DMS79 (cell line): Measurements from ENCODE around the gene BRPF1.
"Not testable (repeated sequence)": the region's sequence is repeated elsewhere in the genome, so short reads cannot be mapped to it uniquely, and the experiment has no call there.

Source experiments
- DNase-seq: peaks from one replicate; lab custom pipeline; 2025; lab: John Stamatoyannopoulos, UW

Gene BRPF1

GRCh38 chr3:9769012-9769411 lies 37.5 kb downstream of the BRPF1 start:
- no peak for DNase-seq

GRCh38 chr3:9769426-9770275 lies 38.1 kb downstream of the BRPF1 start, which contains the start of gene CAMK1:
CAMK1 (minus strand) TSS chr3:9769947; CDS start chr3:9767749, 2,198 bp downstream.
- DNase-seq: peak; percentile 8

DNA sequence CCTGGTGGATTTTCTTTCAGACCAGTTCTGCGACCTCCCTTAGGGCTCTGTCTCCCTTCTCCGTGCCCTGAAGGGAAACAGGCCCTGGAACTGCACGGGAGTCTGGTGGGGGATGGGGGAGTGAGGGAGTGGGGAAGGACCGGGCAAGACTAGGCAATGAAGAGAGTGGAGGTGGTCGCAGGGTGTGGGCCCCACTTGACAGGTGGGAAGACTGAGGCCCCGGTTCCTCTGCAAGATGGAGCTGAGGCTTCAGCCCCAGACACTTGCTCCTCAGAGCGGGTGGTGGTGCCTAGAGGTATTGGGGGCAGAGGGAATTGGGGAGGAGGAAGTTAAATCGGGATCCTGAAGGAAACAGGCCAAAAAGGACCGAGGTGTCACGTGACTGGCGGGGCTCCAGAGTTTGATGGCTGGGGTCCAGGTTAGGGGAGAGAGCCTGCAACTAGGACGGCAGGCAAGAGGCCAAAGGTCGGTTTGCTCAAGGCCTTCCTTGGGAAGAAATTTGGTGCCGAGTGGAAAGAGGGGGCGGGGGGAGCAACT lies 38.8 kb downstream of the BRPF1 start:
- DNase-seq: no peak

DNA sequence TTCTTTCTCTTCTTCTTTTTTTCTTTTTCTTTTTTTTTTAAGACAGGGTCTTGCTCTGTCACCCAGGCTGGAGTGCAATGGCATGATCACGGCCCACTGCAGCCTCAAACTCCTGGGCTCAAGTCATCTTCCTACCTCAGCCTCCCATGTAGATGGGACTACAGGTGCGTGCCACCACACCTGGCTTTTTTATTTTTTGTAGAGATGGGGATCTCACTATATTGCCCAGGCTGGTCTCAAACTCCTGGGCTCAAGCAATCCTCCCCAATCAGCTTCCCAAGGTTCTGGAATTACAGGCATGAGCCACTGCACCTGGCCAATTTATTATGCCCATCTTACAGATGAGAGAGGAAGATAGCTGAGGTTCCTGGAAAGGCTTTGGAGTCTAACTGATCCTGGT lies 39.5 kb downstream of the BRPF1 start:
- not testable (repeated sequence) for DNase-seq

GRCh38 chr3:9776896-9777693 lies 45.6 kb downstream of the BRPF1 start:
- DNase-seq: no peak

DNA sequence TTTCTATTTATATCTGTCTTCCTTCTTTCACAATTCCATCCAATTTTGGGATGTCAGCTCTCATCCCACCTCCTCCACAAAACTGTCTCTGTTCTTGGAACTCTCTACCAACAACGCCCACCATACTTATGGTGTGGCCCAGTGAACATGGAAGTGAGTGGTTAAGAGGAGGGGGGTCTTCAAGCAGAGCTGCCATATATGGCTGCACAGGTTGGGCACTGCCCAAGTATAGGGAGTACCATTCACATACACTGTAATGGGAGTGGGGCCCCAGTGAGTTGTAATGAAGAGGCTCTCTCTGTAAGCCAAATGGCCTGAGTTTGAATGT lies 46.1 kb downstream of the BRPF1 start:
- DNase-seq: no peak

GRCh38 chr3:9778143-9779074 lies 46.9 kb downstream of the BRPF1 start:
- DNase-seq: no peak

DNA sequence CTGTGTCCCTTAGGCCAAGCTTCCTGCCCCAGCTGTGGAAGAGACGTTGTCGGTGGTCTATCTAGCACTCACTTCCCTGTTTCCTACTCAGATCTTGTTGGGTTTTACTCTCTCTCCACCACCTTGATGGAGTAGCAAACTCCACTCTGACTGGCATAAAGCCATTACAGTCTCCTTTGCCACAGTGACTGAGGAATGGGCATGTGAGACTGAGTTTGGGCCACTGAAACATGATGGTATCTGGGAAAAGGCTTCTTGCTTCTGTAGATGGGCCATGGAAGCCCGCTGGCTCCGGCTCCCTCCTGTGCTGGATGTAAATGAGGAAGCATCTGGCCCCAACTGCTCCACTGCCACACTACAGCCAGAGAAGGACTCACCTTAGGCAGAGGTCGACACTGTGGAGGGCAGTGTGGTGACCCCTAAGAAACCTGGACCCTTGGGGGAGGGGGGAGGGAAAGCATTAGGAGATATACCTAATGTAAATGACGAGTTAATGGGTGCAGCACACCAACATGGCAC lies 47.6 kb downstream of the BRPF1 start:
- no peak for DNase-seq

DNA sequence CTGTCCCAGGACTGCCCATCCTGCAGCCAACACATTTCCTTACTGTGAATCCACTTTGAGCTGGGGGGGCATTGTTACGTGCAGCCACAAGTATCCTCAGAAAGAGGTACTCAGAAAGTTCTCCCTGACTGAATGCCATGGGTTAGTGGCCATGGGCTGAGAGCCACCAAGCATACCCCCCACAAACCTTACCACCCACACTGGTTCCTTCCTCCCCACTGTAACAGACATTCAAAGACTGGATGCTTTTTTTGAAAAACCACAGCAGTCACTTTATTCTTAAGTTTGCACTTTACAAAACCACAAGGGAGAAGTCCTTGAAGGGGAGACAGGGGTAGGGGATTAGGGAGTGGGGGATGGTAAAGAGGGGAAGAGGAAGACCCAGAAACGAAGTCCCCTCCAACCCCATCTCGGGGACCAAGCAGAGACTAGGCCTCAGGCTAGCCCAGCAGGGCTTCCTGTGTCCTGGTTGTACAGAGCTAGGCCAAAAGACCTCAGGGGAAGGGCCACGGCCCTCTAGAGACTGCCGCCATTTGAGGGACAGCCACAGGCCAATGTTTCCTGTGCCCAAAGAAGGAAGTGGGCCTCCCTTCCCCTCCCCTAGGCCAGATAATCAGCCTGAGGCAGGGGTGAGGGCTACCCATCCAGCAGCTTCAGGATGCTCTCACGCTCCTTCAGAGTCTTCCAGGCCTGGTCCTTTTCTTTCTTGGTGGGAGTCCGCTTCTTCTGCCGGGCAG lies 48.4 kb downstream of the BRPF1 start:
- no peak for DNase-seq

DNA sequence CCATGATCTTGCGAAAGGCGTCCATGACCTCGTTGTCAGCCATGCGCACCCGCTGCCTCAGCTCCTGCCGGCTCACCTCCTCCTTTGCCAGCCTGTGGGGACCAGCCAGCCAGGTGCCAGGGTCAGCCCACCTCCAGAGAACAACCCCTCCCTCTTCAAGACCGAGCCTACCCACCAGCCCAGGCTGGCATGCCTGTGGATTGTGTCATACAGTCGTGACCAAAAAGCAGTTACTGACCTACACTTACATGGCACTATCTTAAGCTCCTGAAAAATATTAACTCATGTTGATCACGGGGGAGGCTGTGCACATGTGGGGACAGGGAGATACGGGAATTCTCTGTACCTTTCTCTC lies 48.9 kb downstream of the BRPF1 start:
- DNase-seq: no peak

GRCh38 chr3:9780910-9781309 lies 49.4 kb downstream of the BRPF1 start:
- no peak for DNase-seq

- no peak for DNase-seq
Observed at GRCh38 chr3:9781551-9781950, 50.0 kb downstream of the BRPF1 start.

DNA sequence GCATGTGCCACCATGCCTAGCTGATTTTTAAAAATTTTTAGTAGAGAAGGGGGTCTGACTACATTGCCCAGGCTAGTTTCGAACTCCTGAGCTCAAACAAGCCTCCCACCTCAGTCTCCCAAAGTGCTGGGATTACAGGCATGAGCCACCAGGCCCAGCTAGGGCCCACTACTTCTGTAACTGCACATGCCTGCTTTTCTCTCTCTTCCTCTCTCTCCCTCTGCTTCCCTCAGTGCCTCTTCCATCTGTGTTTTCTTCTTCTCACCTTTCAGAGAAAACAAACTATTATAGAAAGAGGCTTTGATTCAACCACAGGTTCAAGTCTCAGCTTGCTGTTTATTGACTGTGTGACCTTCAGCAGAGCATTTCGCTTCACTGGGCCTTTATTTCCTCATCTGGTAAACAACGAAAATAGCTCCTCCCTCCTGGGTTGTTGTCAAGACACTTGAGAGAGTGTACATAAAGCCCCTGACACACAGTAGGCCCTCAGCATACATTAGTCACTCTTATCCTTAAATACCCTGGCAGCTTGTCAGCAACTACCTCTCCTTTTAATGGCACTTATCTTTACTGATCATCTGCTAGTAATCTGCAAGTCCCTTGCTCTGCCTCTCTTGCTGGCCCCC lies 50.6 kb downstream of the BRPF1 start:
- no peak for DNase-seq

GRCh38 chr3:9782770-9783169 lies 51.2 kb downstream of the BRPF1 start:
- DNase-seq: no peak

DNA sequence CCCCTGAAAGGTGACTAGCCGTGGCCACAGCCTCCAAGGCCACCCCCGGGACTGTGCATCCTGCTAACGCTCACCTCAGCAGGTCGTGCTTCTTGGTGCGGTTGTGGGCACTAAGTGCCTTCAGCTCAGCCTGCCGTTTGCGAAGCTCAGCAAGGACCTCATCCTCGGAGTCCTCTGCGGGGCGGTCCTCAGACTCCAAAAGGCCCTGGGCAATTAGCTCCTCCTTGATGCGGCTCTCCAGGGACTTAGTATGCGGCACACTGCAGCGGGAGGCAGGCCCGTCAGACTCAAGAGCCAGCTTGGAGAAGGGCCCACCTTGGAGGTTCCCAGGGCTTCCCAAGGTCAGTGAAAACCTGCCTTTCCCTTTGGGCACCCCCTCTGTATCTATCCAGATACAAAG lies 52.4 kb downstream of the BRPF1 start:
- no peak for DNase-seq

GRCh38 chr3:9784965-9785364 lies 53.4 kb downstream of the BRPF1 start:
- no peak for DNase-seq

GRCh38 chr3:9785602-9786001 lies 54.1 kb downstream of the BRPF1 start:
- DNase-seq: no peak

DNA sequence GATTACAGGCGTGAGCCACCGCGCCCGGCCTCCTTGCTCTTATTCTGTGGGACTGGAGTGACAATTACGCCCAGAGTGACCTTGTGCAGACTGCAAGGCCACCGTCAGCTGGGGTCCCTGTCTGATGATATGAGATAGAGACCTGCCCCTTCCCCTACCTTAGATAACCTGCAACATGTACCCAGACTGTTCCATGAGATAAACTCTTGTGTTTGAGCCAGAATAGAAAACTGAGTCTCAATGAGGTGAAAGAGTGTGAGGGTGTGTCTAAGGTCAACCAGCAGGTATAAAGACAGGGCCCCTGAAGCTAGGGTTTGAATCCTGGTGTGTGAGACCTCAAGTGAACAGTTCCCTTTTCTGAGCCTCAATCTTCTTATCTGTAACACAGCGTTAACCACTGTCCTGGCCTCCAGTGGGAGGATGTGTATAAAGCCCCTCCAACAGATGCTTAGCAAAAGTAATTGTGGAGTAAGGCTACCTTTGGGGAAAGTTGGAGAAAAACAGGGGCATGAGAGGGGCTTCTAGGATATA lies 54.7 kb downstream of the BRPF1 start:
- DNase-seq: no peak

GRCh38 chr3:9786825-9787669 lies 55.5 kb downstream of the BRPF1 start:
- no peak for DNase-seq
